HEK293 (cell line): ENCODE results near the gene SNUPN.

Source experiments
- CTCF ChIP-seq: fragments of 450-650 bp; formaldehyde crosslinking; IDR thresholded peaks from 2 replicates; pipeline ENCODE4 v1.5.1; 2016; ENCODE audit warnings: missing biosample characterization, missing genetic modification characterization
- ZNF274 ChIP-seq, 2 experiments: fragments of 200-500 bp in 1 of 2; fragments of 450-650 bp in 1 of 2; sonication (Bioruptor generic) in 1 of 2; formaldehyde crosslinking in 1 of 2; IDR thresholded peaks; 2 replicates each; pipeline versions ENCODE4 v1.5.1 to v1.6.1; 2014 to 2016; ENCODE audit warnings: borderline replicate concordance in 1 of 2, inconsistent platforms in 1 of 2, low read length in 1 of 2, missing biosample characterization in 1 of 2, missing genetic modification characterization in 1 of 2
- ZNF837 ChIP-seq: fragments of 450-650 bp; formaldehyde crosslinking; IDR thresholded peaks from 2 replicates; pipeline ENCODE4 v1.5.1; 2016; ENCODE audit warnings: missing biosample characterization, missing genetic modification characterization

- no peak for TF ChIP-seq ZNF837 (tag by site-specific recombination)
- no peak for TF ChIP-seq ZNF274 (IDR thresholded peaks at IDR 0.05; ENCODE audit: low read length)
- no peak for TF ChIP-seq ZNF274 (tag by site-specific recombination; IDR thresholded peaks at IDR 0.05; ENCODE audit: borderline replicate concordance)
- no peak for TF ChIP-seq CTCF (tag by site-specific recombination)
Measured at GRCh38 chr15:75671730-75672602, 46.4 kb upstream of the SNUPN start.
